ENCODE data around the gene DCAF5. TPM values are rescaled to one million over a fixed set of nuclear protein-coding genes. Genes with fewer than 3 reads are reported as not detected.

The DCAF5 gene
- total RNA-seq, 2 experiments from 2014 or later: 44.6 to 48.9 TPM

Other genes starting within 250 kb of the DCAF5 start
- gene ACTN1, start 173.8 kb downstream of the DCAF5 start, total RNA-seq: 10 to 100 TPM; 31.9 to 35.1 TPM
- gene EXD2, start 38.4 kb upstream of the DCAF5 start, total RNA-seq: 1 to 10 TPM; 5.2 to 5.8 TPM
- gene GALNT16, start 107.0 kb upstream of the DCAF5 start, total RNA-seq: not detected
- gene ERH, start 245.2 kb upstream of the DCAF5 start, total RNA-seq: 100 to 1,000 TPM; 278 to 334 TPM
- gene SLC39A9, start 245.6 kb upstream of the DCAF5 start, total RNA-seq: 10 to 100 TPM; 43.7 to 50.4 TPM

All from activated CD4-positive, alpha-beta T cell treated with anti-CD3 and anti-CD28 coated beads, Interleukin-2, amount 10 ng/mL, durations not matched to agents 7 days and 5 days (primary cell).